Sigmoid colon (tissue), 7 donors: ENCODE measurements around the gene BCAN. TPM values are rescaled to one million over a fixed set of nuclear protein-coding genes. Genes with fewer than 3 reads are reported as not detected.

Source experiments
- DNase-seq: peaks from one replicate; pipeline ENCODE4 v3.0.0-alpha.2; 2019
- H3K27ac ChIP-seq, 4 donors: fragments of 200-600 bp; sonication (generic); one replicate each; pipeline ENCODE4 v1.5.1; 2016 to 2019; ENCODE audit warnings: mild to moderate bottlenecking in 1 of 4
- H3K27me3 ChIP-seq, 3 donors: fragments of 200-600 bp; sonication (generic); one replicate each; pipeline ENCODE4 v1.5.1; 2019; ENCODE audit warnings: mild to moderate bottlenecking in 1 of 3
- H3K36me3 ChIP-seq, 4 donors: fragments of 200-600 bp; sonication (generic); one replicate each; pipeline ENCODE4 v1.5.1; 2016 to 2019
- H3K4me1 ChIP-seq, 4 donors: fragments of 200-600 bp; sonication (generic); one replicate each; pipeline ENCODE4 v1.5.1; 2017 to 2019
- H3K4me3 ChIP-seq, 4 donors: fragments of 200-600 bp; sonication (generic); one replicate each; pipeline ENCODE4 v1.5.1; 2017 to 2019; ENCODE audit warnings: mild to moderate bottlenecking in 2 of 4, moderate library complexity in 1 of 4
- H3K9me3 ChIP-seq, 4 donors: fragments of 200-600 bp in 3 of 4; sonication (generic) in 3 of 4; one replicate each; pipeline versions ENCODE4 v1.5.1 to v1.6.1; 2013 to 2019
- CTCF ChIP-seq, 4 experiments: fragments of 450-650 bp in 3 of 4; fragments of 200-600 bp in 1 of 4; IDR thresholded peaks; one replicate each; pipeline ENCODE4 v1.5.1; 2016 to 2019; ENCODE audit warnings: antibody characterized with exemption in 4 of 4, mild to moderate bottlenecking in 3 of 4, moderate library complexity in 2 of 4
- EP300 ChIP-seq, 4 donors: sonication (generic); formaldehyde crosslinking; IDR thresholded peaks; one replicate each; pipeline ENCODE4 v1.6.1; 2017; ENCODE audit warnings: antibody characterized with exemption in 4 of 4
- POLR2A ChIP-seq, 2 donors: fragments of 450-650 bp; IDR thresholded peaks; one replicate each; pipeline ENCODE4 v1.6.1; 2016; ENCODE audit warnings: antibody characterized with exemption in 2 of 2, mild to moderate bottlenecking in 2 of 2, moderate library complexity in 2 of 2
- POLR2AphosphoS5 ChIP-seq, 4 donors: sonication (generic); formaldehyde crosslinking; IDR thresholded peaks; one replicate each; pipeline ENCODE4 v1.6.1; 2017; ENCODE audit warnings: antibody characterized with exemption in 4 of 4
- WGBS, 2 donors: extraction: QIAGEN DNeasy Blood & Tissue Kit; methylation state at CpG; one replicate each; pipeline ENCODE4 v1.1.7; 2013; 5-methylcytosine and 5-hydroxymethylcytosine counted together
- intact Hi-C: fragments of 100-400 bp; cut with DNase I; formaldehyde crosslinking; loops from one replicate; pipeline ENCODE4 v1.15.1; 2023
- polyA plus RNA-seq, 3 donors: library from polyadenylated mRNA; stranded (reverse); fragments of 200-250 nt; gene quantifications; one replicate each; pipeline ENCODE4 v1.2.3, GENCODE V29; 2013
- total RNA-seq, 4 donors: library from RNA; depleted of rRNA; stranded (reverse); fragments of >200 nt; gene quantifications; one replicate each; pipeline ENCODE4 v1.1.0, GENCODE V29; 2016
- donor health status: healthy with polysubstance abuse.
- donor health status: Bipolar disorder and iron deficiency.
- donor health status: healthy.

Gene BCAN
- total and polyA plus RNA-seq, 7 donors: 0.12 to 2.9 (median 2.1) TPM; not detected in 3

GRCh38 chr1:156705918-156706656, 64.2 kb downstream of the BCAN start:
- DNase-seq: peak; percentile 88

GRCh38 chr1:156706657-156707416, 64.9 kb downstream of the BCAN start:
- Histone ChIP-seq H3K27me3 (no peaks in the 10 kb centered on the region), H3K36me3 (no peaks in the 10 kb centered on the region), H3K27ac (peak overlapping the region; percentile 81 to 87 (median 84)), H3K9me3 (no peaks in the 10 kb centered on the region), H3K4me3 (peak overlapping the region; percentile 34 to 55 (median 44)), H3K4me1 (peaks cover 0 to 74% (median 72%) of the 10 kb centered on the region in 4 donors)
- intact Hi-C loops: loop anchor here (2.0 to 10.0 kb wide), 2 partner anchors 20 to 188 kb away; partner anchors contain the start of gene PEAR1
- 7% methylated on average over 29 of the region's 29 CpGs for WGBS, 2 donors
- peak; percentile 91 for DNase-seq
- peak in 1 of 4 donors; percentile 61 for TF ChIP-seq POLR2AphosphoS5 (IDR thresholded peaks at IDR 0.05)
- no peak for TF ChIP-seq EP300 (IDR thresholded peaks at IDR 0.05)

More at GRCh38 chr1:156705918-156706656, 64.2 kb downstream of the BCAN start:
- Histone ChIP-seq H3K9me3 (no peaks in the 10 kb centered on the region), H3K27me3 (peaks cover 0 to 6% (median 0%) of the 10 kb centered on the region in 3 donors), H3K4me3 (peak overlapping the region; percentile 34 to 55 (median 44)), H3K27ac (peak overlapping the region; percentile 81 to 87 (median 84)), H3K36me3 (no peaks in the 10 kb centered on the region), H3K4me1 (peaks cover 0 to 66% (median 65%) of the 10 kb centered on the region in 4 donors)
- peak; percentile 66 to 86 (median 74) for TF ChIP-seq CTCF (IDR thresholded peaks at IDR 0.05)
- no peak for TF ChIP-seq POLR2A (IDR thresholded peaks at IDR 0.05)
- TF ChIP-seq POLR2AphosphoS5 (IDR thresholded peaks at IDR 0.05): peak in 2 of 4 donors; percentile 26 to 27
- WGBS, 2 donors: 0 to 2% methylated on average over 45 of the region's 45 CpGs
- intact Hi-C loops: loop anchor here (2.0 to 10.0 kb wide), 3 partner anchors 17 to 189 kb away; partner anchors contain the start of gene PEAR1

- 66 to 79% methylated on average over 8 of the region's 8 CpGs for WGBS, 2 donors
- Histone ChIP-seq H3K9me3 (no peaks in the 10 kb centered on the region), H3K36me3 (no peaks in the 10 kb centered on the region), H3K4me1 (peaks cover 0 to 82% (median 78%) of the 10 kb centered on the region in 4 donors), H3K4me3 (no peak overlapping the region), H3K27ac (peak overlapping the region; percentile 81 to 87 (median 84)), H3K27me3 (no peaks in the 10 kb centered on the region)
- intact Hi-C loops: loop anchor here (2.0 to 10.0 kb wide), 2 partner anchors 19 to 187 kb away; partner anchors contain the start of gene PEAR1
- no peak for TF ChIP-seq POLR2A (IDR thresholded peaks at IDR 0.05)
- no peak for TF ChIP-seq CTCF (IDR thresholded peaks at IDR 0.05)
- no peak for TF ChIP-seq EP300 (IDR thresholded peaks at IDR 0.05)
- no peak for TF ChIP-seq POLR2AphosphoS5 (IDR thresholded peaks at IDR 0.05)
- no peak for DNase-seq
These were observed 65.7 kb downstream of the BCAN start for GRCh38 chr1:156707417-156708217.

GRCh38 chr1:156708218-156708661, 66.3 kb downstream of the BCAN start:
- no peak overlapping the region for H3K4me3 ChIP-seq
- peak overlapping the region; percentile 81 to 87 (median 84) for H3K27ac ChIP-seq
- TF ChIP-seq CTCF (IDR thresholded peaks at IDR 0.05): no peak
- TF ChIP-seq POLR2AphosphoS5 (IDR thresholded peaks at IDR 0.05): no peak
- no peak for TF ChIP-seq POLR2A (IDR thresholded peaks at IDR 0.05)
- TF ChIP-seq EP300 (IDR thresholded peaks at IDR 0.05): no peak
- intact Hi-C loops: loop anchor here (10.0 kb wide), 1 partner anchor 187 kb away; the partner anchor contains the start of gene PEAR1
- peaks cover 0 to 85% (median 80%) of the 10 kb centered on the region in 4 donors for H3K4me1 ChIP-seq
- no peak for DNase-seq
- no peaks in the 10 kb centered on the region for H3K9me3 ChIP-seq
- H3K27me3 ChIP-seq: no peaks in the 10 kb centered on the region
- WGBS, 2 donors: 64 to 70% methylated on average over 4 of the region's 4 CpGs
- H3K36me3 ChIP-seq: no peaks in the 10 kb centered on the region
